ENCODE results near the gene ANKRD36C.
"Not testable (repeated sequence)": the region's sequence is repeated elsewhere in the genome, so short reads cannot be mapped to it uniquely, and the experiment has no call there.

The ANKRD36C gene

DNA sequence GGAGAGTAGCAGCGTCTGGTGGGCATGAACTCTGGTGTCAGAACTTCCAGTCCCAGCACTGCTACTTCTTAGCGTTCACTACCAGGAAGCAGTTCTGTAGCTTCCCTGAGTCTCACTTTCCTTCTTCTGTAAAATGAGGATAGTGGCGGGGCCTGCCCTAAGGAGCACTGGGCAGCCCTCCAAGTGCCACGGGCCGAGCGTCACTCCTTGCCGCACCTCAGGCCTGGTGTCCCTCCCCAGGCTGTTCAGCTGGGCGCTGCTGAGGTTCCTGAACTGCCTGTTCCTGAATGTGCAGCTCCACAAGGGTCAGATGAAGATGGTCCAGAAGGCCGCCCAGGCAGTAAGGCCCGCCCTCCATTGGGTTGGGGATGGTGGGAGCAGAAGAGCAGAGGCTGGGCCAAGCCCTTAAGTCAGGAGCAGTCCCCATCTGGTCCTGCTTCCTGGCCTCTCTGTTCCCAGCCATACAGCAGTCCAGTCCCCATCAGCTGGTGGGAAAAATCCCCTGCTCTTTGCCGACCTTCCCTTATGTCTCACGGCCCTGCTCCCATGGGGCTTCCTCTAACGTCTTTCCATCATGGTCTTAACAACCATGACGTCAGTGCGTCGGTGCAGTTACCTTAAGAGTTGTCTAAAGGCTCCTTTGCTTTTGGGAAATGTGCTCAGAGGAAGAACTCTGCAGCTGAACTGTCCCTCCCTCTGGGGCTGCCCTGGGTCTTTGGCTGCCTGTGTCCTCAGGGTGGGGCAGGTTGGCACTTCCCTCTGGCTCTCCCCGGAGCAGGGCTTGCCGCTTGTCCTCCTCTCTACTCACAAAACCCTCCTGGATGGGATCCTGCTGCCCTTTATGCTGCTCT is 195.2 kb downstream of the ANKRD36C start:
- not testable (repeated sequence) for DNase-seq (ENCODE audit: low read depth)

DNA sequence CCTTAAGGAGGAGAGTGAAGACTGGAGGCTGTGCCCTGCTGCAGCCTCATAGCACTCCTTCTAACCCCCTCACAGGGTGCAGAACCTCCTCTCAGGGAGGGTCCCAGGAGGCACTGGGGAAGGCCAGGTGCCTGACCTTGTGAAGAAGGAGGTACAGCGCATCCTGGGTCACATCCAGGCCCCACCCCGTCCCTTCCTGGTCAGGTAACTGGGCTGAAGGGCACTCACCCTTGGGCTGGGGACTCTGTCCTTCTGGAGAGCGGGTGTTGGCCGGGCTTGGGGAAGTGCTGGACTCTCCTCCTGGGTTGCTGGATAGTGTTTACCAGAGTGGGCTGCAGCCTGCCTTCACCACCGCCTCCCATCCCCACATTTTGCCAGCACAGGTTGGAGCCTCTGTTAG is 197.7 kb downstream of the ANKRD36C start:
- not testable (repeated sequence) for DNase-seq (ENCODE audit: low read depth)

GRCh38 chr2:95790180-95790579 is 201.4 kb downstream of the ANKRD36C start:
- DNase-seq (ENCODE audit: low read depth): not testable (repeated sequence)

GRCh38 chr2:95789385-95789784 is 202.2 kb downstream of the ANKRD36C start:
- DNase-seq (ENCODE audit: low read depth): not testable (repeated sequence)

DNA sequence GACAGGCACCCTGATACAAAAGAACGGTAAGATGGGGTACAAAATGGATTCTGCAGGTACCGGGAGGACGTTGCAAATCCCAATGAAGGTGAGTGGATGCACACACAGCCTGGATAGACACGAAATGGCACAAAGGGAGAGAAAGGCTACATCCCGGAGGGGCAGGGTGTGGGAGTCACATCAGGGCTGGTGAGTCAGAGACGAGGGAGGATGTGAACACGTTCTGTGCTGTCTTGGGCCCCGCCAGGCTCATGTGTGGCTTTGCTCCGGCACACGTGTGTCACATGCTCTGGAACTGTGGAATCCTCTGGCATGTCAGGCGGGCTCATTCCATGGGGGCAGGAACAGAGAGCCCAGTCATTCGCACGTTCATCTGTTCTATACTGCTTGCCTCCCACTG is 203.0 kb downstream of the ANKRD36C start:
- not testable (repeated sequence) for DNase-seq (ENCODE audit: low read depth)
